ENCODE data around the gene KCNMB4. TPM values are rescaled to one million over a fixed set of nuclear protein-coding genes. Genes with fewer than 3 reads are reported as not detected.
"Not testable (repeated sequence)": the region's sequence is repeated elsewhere in the genome, so short reads cannot be mapped to it uniquely, and the experiment has no call there.

The KCNMB4 gene
- total RNA-seq, 1 donor from 2014 or later = 0.19 TPM

- DNase-seq = no peak
- H3K4me3 Mint-ChIP-seq = no peak overlapping the region
- H3K36me3 Mint-ChIP-seq (ENCODE audit: low read depth) = peaks cover 6% of the 10 kb centered on the region
- H3K4me1 Mint-ChIP-seq = no peaks in the 10 kb centered on the region
- H3K9me3 Mint-ChIP-seq = no peaks in the 10 kb centered on the region
- no peak overlapping the region for H3K27ac Mint-ChIP-seq
- peaks cover 13% of the 10 kb centered on the region for H3K27me3 Mint-ChIP-seq
- intact Hi-C loops (cut with micrococcal nuclease) = no loop called here
Observed at GRCh38 chr12:70359458-70360197, 6.5 kb upstream of the KCNMB4 start.

DNA sequence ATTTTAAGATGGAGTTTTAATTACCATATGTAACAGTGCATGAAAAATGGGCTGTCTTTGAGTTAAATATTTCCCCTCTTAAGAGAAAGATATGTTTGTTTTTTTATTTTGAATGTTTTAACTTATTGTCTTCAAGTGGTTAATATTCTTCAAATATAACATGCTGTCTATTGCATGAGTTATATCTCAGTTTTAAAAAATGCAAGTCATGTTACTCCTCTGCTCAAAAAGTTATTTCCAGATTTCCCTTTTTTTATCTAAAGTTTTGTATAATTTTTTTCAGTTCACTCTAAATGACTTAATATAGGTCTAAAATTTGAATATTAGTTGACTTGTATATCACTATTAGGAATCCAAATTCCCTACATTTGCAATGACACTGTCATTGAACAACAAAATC is 5.9 kb upstream of the KCNMB4 start:
- intact Hi-C loops (cut with micrococcal nuclease) = no loop called here
- no peak for DNase-seq
- no peaks in the 10 kb centered on the region for H3K9me3 Mint-ChIP-seq
- peaks cover 19% of the 10 kb centered on the region for H3K27me3 Mint-ChIP-seq
- no peak overlapping the region for H3K27ac Mint-ChIP-seq
- H3K4me3 Mint-ChIP-seq = no peak overlapping the region
- H3K4me1 Mint-ChIP-seq = peaks cover 6% of the 10 kb centered on the region
- H3K36me3 Mint-ChIP-seq (ENCODE audit: low read depth) = peaks cover 3% of the 10 kb centered on the region

DNA sequence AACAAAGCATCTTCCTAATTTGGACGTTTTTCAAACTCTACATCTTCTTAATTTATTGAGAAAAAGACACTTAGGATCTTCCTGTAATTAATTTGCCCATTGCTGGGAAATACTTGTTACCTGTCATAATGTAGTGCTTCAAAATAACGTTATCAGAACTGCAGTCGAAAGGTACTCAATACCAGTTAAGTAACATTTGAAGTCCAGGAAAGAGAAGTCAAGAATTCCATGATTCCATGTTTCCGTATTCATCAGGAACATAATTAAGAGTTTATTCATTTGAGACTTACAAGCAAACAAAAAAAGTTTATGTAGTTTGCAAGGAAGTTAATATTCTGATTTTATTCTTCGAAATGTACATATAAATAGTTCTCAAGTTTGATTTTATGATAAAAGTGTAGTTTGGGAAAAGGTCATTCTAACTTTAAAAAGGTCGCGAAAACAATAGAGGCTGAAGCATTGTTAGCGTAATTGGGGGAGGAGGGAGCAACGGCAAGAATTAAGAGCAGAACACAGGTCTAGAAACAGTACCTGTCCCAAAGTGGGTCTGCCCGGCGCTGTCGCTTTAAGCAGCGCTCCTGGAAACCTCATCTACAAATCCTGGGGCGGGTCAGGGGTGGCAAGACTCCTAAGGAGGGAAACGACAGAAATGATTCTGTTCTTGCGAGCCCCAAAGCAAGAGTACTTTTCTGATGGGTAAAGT is 1.2 kb upstream of the KCNMB4 start:
- H3K4me1 Mint-ChIP-seq = peaks cover 17% of the 10 kb centered on the region
- no peak for DNase-seq

GRCh38 chr12:70365398-70365647 is 767 bp upstream of the KCNMB4 start:
- peaks cover 2% of the 10 kb centered on the region for H3K36me3 Mint-ChIP-seq (ENCODE audit: low read depth)
- H3K27ac Mint-ChIP-seq = no peak overlapping the region
- H3K4me1 Mint-ChIP-seq = peaks cover 17% of the 10 kb centered on the region
- no peaks in the 10 kb centered on the region for H3K9me3 Mint-ChIP-seq
- intact Hi-C loops (cut with micrococcal nuclease) = no loop called here
- no peak for DNase-seq
- peak overlapping the region; percentile 82 for H3K4me3 Mint-ChIP-seq
- peaks cover 39% of the 10 kb centered on the region for H3K27me3 Mint-ChIP-seq

More for the DNA sequence above, 1.2 kb upstream of the KCNMB4 start:
- peaks cover 39% of the 10 kb centered on the region for H3K27me3 Mint-ChIP-seq
- no peaks in the 10 kb centered on the region for H3K9me3 Mint-ChIP-seq
- H3K27ac Mint-ChIP-seq = no peak overlapping the region
- intact Hi-C loops (cut with micrococcal nuclease) = no loop called here
- H3K36me3 Mint-ChIP-seq (ENCODE audit: low read depth) = peaks cover 2% of the 10 kb centered on the region
- peak overlapping the region; percentile 82 for H3K4me3 Mint-ChIP-seq

GRCh38 chr12:70366581-70367257 is 629 bp downstream of the KCNMB4 start:
- H3K36me3 Mint-ChIP-seq (ENCODE audit: low read depth) = peaks cover 2% of the 10 kb centered on the region
- peak; percentile 89 for DNase-seq
- H3K27ac Mint-ChIP-seq = peak overlapping the region; percentile 58
- H3K4me1 Mint-ChIP-seq = peaks cover 17% of the 10 kb centered on the region
- peaks cover 39% of the 10 kb centered on the region for H3K27me3 Mint-ChIP-seq
- H3K9me3 Mint-ChIP-seq = no peaks in the 10 kb centered on the region
- intact Hi-C loops (cut with micrococcal nuclease) = loop anchor here (1.0 kb wide), 1 partner anchor 124 kb away; no protein-coding TSS in a partner anchor
- peak overlapping the region; percentile 92 for H3K4me3 Mint-ChIP-seq

DNA sequence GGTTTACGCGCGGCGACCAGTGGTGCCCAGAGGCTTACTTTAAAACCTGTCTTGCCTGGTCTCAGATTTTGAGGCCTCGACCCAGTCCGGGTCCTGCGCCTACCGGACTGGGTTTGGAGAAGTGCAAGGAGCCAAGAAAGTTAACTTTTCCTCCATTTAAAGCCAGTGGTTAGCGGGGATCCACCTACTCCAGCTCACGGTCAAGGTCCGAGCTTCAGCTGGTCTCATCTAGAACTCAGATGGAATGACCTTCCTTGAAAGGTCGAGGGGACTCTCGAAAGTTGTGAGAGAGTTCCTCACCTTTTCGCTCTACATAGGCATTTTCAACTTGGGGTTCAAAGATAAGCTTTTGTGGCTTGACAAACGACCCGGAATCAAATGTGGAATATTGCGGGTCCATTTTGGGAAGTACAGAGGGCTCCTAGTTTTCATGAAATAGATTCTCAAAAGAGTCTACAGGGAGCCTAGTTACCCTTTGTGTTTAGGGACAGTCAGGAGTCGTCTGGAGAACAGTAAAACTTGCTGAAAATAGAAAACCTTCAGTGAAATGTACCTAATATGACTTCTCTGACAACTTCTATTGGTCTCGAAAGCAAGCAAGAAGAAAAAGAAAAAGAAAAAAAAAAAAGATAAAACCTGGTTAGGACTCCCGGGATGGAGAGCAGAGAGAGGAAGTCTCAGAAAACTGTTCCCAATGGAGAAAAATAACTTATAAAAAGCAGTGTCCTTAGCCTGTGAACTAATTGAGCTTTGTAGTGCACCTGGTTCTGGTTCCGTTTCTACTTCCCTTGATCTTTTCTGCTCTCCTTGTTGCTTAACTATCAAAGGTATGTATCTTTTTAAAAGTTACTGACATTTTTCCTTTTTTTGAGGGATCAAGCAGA is 1.4 kb downstream of the KCNMB4 start:
- Mint-ChIP-seq H3K4me1 (peaks cover 17% of the 10 kb centered on the region), H3K36me3 (ENCODE audit: low read depth) (peaks cover 2% of the 10 kb centered on the region), H3K4me3 (peak overlapping the region; percentile 92), H3K9me3 (no peaks in the 10 kb centered on the region), H3K27ac (no peak overlapping the region), H3K27me3 (peaks cover 35% of the 10 kb centered on the region)
- intact Hi-C loops (cut with micrococcal nuclease) = no loop called here
- no peak for DNase-seq

DNA sequence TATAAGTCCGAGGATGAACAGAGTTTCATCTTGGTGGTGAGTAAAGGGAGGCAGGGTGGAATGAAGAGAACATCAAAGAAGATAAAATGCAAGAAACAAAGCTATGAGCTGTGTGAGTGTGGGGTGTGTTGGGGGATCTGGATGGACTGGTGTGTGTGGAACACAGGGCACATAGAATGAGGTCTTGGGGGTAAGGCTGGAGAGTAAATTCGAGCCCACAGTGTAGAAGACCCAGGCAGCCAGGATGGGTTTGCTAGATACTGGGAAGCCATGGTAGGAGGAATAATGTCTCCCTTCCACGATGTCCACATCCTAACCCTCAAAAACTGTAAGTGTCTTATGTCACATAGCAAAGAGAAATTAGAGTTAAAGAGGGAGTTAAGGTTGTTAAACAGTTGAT is 6.8 kb downstream of the KCNMB4 start:
- no peaks in the 10 kb centered on the region for H3K36me3 Mint-ChIP-seq (ENCODE audit: low read depth)
- peaks cover 9% of the 10 kb centered on the region for H3K27me3 Mint-ChIP-seq
- H3K4me1 Mint-ChIP-seq = no peaks in the 10 kb centered on the region
- no peak for DNase-seq
- no peak overlapping the region for H3K4me3 Mint-ChIP-seq
- H3K9me3 Mint-ChIP-seq = no peaks in the 10 kb centered on the region
- intact Hi-C loops (cut with micrococcal nuclease) = no loop called here
- no peak overlapping the region for H3K27ac Mint-ChIP-seq

DNA sequence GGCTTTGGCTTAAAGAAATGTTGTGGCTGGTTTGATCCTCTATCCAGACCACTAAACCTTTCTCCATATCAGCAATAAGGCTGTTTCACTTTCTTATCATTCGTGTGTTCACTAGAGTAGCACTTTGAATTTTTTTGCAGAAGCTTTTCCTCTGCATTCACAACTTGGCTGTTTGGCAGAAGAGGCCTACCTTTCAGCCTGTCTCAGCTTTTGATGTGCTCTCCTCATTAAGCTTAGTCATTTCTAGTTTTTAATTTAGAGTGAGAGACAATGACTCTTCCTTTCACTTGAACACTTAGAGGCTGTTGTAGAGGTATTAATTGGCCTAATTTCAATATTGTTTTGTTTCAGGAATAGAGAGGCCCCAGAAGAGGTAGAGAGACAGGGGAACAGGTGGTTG is 13.8 kb downstream of the KCNMB4 start:
- Mint-ChIP-seq H3K9me3 (peaks cover 3% of the 10 kb centered on the region), H3K27me3 (no peaks in the 10 kb centered on the region), H3K4me1 (peaks cover 5% of the 10 kb centered on the region), H3K36me3 (ENCODE audit: low read depth) (no peaks in the 10 kb centered on the region), H3K4me3 (no peak overlapping the region), H3K27ac (peak overlapping the region; percentile 1)
- no peak for DNase-seq
- intact Hi-C loops (cut with micrococcal nuclease) = no loop called here

DNA sequence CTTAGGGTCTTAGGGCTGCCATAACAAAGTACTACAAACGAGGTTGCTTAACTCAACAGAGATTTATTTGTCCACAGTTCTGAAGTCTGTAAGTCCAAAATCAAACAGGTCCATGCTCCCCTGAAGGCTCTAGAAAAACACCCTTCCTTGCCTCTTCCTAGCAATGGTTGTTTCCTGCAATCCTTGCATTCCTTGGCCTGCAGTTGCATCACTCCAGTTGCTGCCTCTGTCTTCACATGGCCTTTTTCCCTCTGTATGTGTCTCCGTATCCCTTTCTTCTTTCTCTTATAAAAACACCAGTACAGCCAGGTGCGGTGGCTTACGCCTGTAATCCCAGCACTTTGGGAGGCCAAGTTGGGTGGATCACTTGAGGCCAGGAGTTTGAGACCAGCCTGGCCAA is 17.4 kb downstream of the KCNMB4 start:
- intact Hi-C loops (cut with micrococcal nuclease) = no loop called here

DNA sequence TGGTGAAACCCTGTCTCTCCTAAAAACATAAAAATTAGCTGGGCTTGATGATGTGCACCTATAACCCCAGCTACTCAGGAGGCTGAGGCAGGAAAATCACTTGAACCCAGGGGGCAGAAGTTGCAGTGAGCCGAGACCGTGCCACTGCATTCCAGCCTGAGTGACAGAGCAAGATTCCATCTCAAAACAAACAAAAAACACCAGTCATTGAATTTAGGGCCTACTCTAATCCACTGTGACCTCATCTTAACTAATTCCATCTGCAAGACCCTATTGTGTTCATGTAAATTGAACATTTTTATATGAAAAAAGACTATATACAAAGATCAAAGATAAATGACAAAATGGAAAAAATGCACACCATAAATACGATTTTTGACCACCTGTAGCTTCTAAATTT is 17.8 kb downstream of the KCNMB4 start:
- H3K36me3 Mint-ChIP-seq (ENCODE audit: low read depth) = no peaks in the 10 kb centered on the region
- no peak overlapping the region for H3K4me3 Mint-ChIP-seq
- H3K9me3 Mint-ChIP-seq = peaks cover 3% of the 10 kb centered on the region
- no peak for DNase-seq
- H3K4me1 Mint-ChIP-seq = peaks cover 5% of the 10 kb centered on the region
- intact Hi-C loops (cut with micrococcal nuclease) = no loop called here
- no peaks in the 10 kb centered on the region for H3K27me3 Mint-ChIP-seq
- H3K27ac Mint-ChIP-seq = no peak overlapping the region

More for the DNA sequence above, 17.4 kb downstream of the KCNMB4 start:
- DNase-seq = no peak
- Mint-ChIP-seq H3K36me3 (ENCODE audit: low read depth) (no peaks in the 10 kb centered on the region), H3K27ac (no peak overlapping the region), H3K27me3 (no peaks in the 10 kb centered on the region), H3K4me3 (no peak overlapping the region), H3K9me3 (peaks cover 3% of the 10 kb centered on the region), H3K4me1 (peaks cover 5% of the 10 kb centered on the region)

- no peak overlapping the region for H3K27ac Mint-ChIP-seq
- H3K9me3 Mint-ChIP-seq = no peaks in the 10 kb centered on the region
- no peak for DNase-seq
- H3K36me3 Mint-ChIP-seq (ENCODE audit: low read depth) = no peaks in the 10 kb centered on the region
- H3K4me3 Mint-ChIP-seq = no peak overlapping the region
- no peaks in the 10 kb centered on the region for H3K4me1 Mint-ChIP-seq
- intact Hi-C loops (cut with micrococcal nuclease) = no loop called here
- no peaks in the 10 kb centered on the region for H3K27me3 Mint-ChIP-seq
Observed at GRCh38 chr12:70386771-70387170, 20.7 kb downstream of the KCNMB4 start.

GRCh38 chr12:70389678-70390077 is 23.6 kb downstream of the KCNMB4 start:
- intact Hi-C loops (cut with micrococcal nuclease) = no loop called here
- Mint-ChIP-seq H3K4me3 (no peak overlapping the region), H3K27ac (no peak overlapping the region), H3K36me3 (ENCODE audit: low read depth) (no peaks in the 10 kb centered on the region), H3K9me3 (no peaks in the 10 kb centered on the region), H3K4me1 (no peaks in the 10 kb centered on the region), H3K27me3 (no peaks in the 10 kb centered on the region)
- no peak for DNase-seq

DNA sequence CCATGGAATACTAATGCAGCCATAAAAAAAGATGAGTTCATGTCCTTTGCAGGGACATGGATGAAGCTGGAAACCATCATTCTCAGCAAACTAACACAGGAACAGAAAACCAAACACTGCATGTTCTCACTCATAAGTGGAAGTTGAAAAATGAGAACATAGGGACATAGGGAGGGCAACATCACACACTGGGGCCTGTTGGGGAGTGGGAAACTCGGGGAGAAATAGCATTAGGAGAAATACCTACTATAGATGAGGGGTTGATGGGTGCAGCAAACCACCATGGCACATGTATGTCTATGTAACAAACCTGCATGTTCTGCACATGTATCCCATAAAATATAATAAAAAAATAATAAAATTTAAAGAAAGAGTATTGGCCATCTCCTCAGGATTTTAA is 26.5 kb downstream of the KCNMB4 start:
- intact Hi-C loops (cut with micrococcal nuclease) = not testable (repeated sequence)

More for the DNA sequence above, 26.5 kb downstream of the KCNMB4 start:
- not testable (repeated sequence) for H3K27me3 Mint-ChIP-seq; H3K36me3 Mint-ChIP-seq (ENCODE audit: low read depth); H3K4me1 Mint-ChIP-seq; H3K27ac Mint-ChIP-seq; H3K4me3 Mint-ChIP-seq; H3K9me3 Mint-ChIP-seq; DNase-seq

All from activated CD4-positive, alpha-beta T cell treated with anti-CD3 and anti-CD28 coated beads, Interleukin-2, amount 10 ng/mL, durations not matched to agents 24 days and 14 days (primary cell).